Lung (tissue), 12 donors: ENCODE results near the gene CFAP74. TPM values are rescaled to one million over a fixed set of nuclear protein-coding genes. Genes with fewer than 3 reads are reported as not detected.

Source experiments
- ATAC-seq: fragments of 200-7000 bp; cut with Tn5 transposase; one replicate; pipeline ENCODE4 v1.9.1; 2020; ENCODE audit warnings: moderate number of reproducible peaks; ENCODE audit not compliant: insufficient read depth, low FRiP score
- DNase-seq, 3 donors: peaks; one replicate each; pipeline ENCODE4 v3.0.0-alpha.2; 2013 to 2017
- H3K27ac ChIP-seq, 2 donors: one replicate each; pipeline ENCODE4 v1.5.1; 2013; ENCODE audit warnings: mild to moderate bottlenecking in 2 of 2, moderate library complexity in 2 of 2, control low read depth in 1 of 2, inconsistent platforms in 1 of 2, low read depth in 1 of 2, low read length in 1 of 2
- H3K27me3 ChIP-seq, 3 donors: one replicate each; pipeline ENCODE4 v1.5.1; 2013; ENCODE audit warnings: low read length in 2 of 3; ENCODE audit not compliant: control insufficient read depth in 3 of 3, insufficient read depth in 3 of 3
- H3K36me3 ChIP-seq, 4 donors: one replicate each; pipeline ENCODE4 v1.5.1; 2013; ENCODE audit warnings: low read length in 4 of 4, mild to moderate bottlenecking in 1 of 4, moderate library complexity in 1 of 4; ENCODE audit not compliant: control insufficient read depth in 4 of 4, insufficient read depth in 4 of 4
- H3K4me1 ChIP-seq, 5 donors: one replicate each; pipeline ENCODE4 v1.5.1; 2013; ENCODE audit warnings: low read length in 5 of 5, mild to moderate bottlenecking in 2 of 5, moderate library complexity in 1 of 5; ENCODE audit not compliant: control insufficient read depth in 5 of 5, insufficient read depth in 5 of 5
- H3K4me3 ChIP-seq: one replicate; pipeline ENCODE4 v1.5.1; 2013; ENCODE audit warnings: mild to moderate bottlenecking, control low read depth, moderate library complexity
- H3K9ac ChIP-seq, 2 donors: one replicate each; pipeline ENCODE4 v1.5.1; 2013; ENCODE audit warnings: low read length in 2 of 2, control low read depth in 1 of 2; ENCODE audit not compliant: insufficient read depth in 1 of 2
- H3K9me3 ChIP-seq, 4 donors: one replicate each; pipeline ENCODE4 v1.5.1; 2013; ENCODE audit warnings: low read length in 3 of 4, mild to moderate bottlenecking in 1 of 4, moderate library complexity in 1 of 4; ENCODE audit not compliant: control insufficient read depth in 4 of 4, insufficient read depth in 3 of 4
- WGBS, 2 donors: extraction: QIAGEN DNeasy Blood & Tissue Kit; methylation state at CpG; one replicate each; pipeline ENCODE4 v1.1.7; 2013; 5-methylcytosine and 5-hydroxymethylcytosine counted together
- polyA plus RNA-seq, 2 donors: library from polyadenylated mRNA; stranded (reverse); fragments of 200-250 nt; gene quantifications; one replicate each; pipeline ENCODE4 v1.2.1, GENCODE V29; 2013
- total RNA-seq, 2 donors: library from RNA; depleted of rRNA in 1 of 2; stranded (reverse); fragments of >200 nt in 1 of 2; gene quantifications; one replicate each; pipeline ENCODE4 v1.2.1, GENCODE V29; 2014 to 2021
- TF ChIP-seq, protein P1 (sequence below): IDR thresholded peaks from 2 replicates; pipeline ENCODE4 v1.5.1; 2012; ENCODE audit warnings: mild to moderate bottlenecking; ENCODE audit errors: control extremely low read depth, extremely low read depth
- donor health status: control.
- donor health status: control.
- donor health status: Bipolar disorder and iron deficiency.
- donor health status: healthy.
- donor health status: DM: yes; HTN: yes; CAD: no.

Gene CFAP74
- total and polyA plus RNA-seq, 4 donors, result 3.1 to 20.8 (median 5.3) TPM

DNA sequence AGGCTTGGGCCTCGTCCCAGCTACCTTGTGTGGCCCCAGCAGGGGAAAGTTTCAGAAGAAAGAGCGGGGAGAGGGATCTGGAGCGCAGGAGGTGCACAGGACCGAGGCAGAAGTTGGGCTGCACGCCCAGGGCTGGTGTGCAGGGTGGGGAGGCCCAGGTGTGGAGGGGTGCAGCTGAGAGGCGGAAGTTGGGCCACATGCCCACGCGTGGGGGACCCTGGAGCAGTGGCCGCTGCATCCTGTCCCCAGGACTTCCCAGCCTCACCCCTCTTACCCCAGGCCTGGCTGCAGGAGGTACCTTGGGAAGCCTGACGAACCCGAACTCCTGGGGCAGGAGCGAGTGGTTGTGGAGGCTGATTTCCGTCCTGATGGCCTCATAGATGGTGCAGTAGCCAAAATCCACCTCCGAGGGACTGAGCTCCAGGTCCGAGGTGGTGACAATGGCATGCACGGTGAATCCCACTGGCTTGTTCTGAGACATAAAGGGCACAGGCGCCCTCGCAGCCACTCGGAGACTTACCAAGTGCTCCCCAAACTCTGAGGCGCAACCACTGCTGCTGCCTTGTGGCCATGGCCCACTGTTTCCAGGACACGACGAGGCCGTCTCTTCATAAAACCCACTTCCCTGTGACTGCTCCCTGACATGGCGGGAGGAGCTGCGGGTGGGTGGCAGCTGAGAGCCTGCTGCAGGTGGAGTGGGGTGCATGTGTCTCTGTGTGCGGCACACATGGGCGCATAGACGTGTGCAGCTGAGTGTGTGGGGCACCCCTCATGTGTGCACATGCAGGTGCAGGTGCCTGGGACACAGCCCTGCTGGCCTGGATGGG, 64.1 kb downstream of the CFAP74 start:
- TF ChIP-seq, protein P1, sequence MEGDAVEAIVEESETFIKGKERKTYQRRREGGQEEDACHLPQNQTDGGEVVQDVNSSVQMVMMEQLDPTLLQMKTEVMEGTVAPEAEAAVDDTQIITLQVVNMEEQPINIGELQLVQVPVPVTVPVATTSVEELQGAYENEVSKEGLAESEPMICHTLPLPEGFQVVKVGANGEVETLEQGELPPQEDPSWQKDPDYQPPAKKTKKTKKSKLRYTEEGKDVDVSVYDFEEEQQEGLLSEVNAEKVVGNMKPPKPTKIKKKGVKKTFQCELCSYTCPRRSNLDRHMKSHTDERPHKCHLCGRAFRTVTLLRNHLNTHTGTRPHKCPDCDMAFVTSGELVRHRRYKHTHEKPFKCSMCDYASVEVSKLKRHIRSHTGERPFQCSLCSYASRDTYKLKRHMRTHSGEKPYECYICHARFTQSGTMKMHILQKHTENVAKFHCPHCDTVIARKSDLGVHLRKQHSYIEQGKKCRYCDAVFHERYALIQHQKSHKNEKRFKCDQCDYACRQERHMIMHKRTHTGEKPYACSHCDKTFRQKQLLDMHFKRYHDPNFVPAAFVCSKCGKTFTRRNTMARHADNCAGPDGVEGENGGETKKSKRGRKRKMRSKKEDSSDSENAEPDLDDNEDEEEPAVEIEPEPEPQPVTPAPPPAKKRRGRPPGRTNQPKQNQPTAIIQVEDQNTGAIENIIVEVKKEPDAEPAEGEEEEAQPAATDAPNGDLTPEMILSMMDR, result no peak
- DNase-seq, result peak in 1 of 3 donors; percentile 7

DNA sequence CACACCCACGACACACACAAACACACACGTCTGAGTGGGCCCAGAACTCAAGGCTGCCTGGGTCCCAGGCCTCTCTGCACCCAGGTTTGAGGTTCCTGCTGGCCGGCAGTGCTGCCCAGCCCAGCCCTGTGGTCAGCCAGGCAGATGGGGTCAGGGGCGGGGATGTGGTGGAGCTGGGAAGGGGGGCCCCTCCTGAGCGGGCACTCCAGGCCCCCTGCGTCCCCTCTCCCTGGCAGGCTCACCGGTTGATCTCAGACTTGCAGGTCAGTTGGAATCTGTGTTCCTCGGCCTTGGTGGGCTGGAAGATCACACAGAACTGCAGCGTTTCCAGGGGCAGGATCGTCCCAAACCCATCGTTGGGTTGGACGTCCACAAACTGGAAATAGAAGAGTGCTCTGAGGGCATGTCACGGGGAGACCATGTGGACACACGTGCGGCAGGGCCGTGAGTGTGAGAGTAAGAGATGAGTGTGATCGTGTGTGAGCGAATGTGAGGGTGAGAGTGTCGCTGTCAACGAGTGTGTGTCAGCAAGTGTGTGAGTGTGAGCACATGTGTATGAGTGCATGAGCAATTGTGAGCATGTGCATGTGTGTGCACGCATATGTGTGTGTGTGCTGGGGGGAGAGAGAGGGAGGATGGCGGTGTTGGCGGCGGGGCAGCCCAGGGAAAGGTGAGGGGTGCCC, 64.8 kb downstream of the CFAP74 start:
- DNase-seq (peak in 1 of 3 donors; percentile 11), ATAC-seq (no peak)
- no peaks in the 10 kb centered on the region for H3K27me3 ChIP-seq

More for the DNA sequence above, 64.1 kb downstream of the CFAP74 start:
- Histone ChIP-seq H3K9ac (no peak overlapping the region), H3K27ac (no peak overlapping the region), H3K36me3 (no peaks in the 10 kb centered on the region), H3K4me1 (peaks cover 0 to 6% (median 0%) of the 10 kb centered on the region in 5 donors), H3K27me3 (no peaks in the 10 kb centered on the region), H3K9me3 (no peaks in the 10 kb centered on the region), H3K4me3 (no peak overlapping the region)
- 89 to 92% methylated on average over 28 of the region's 28 CpGs for WGBS, 2 donors
- ATAC-seq, result no peak

DNA sequence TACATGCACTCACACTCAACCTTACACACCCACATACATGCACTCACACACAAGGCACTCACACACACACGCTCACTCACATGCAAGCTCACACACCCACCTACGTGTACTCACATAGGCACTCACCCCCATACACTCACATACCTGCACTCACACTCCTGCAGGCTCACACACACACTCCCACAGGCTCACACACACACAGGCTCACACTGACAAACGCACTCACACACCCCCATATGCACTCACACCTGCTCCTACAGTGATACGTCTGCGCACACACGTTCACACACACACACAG, 65.4 kb downstream of the CFAP74 start:
- 74 to 76% methylated on average over 6 of the region's 6 CpGs for WGBS, 2 donors
- Histone ChIP-seq H3K9ac (no peak overlapping the region), H3K9me3 (no peaks in the 10 kb centered on the region), H3K27ac (no peak overlapping the region), H3K4me3 (no peak overlapping the region), H3K4me1 (no peaks in the 10 kb centered on the region), H3K36me3 (no peaks in the 10 kb centered on the region), H3K27me3 (no peaks in the 10 kb centered on the region)
- ATAC-seq, result no peak
- DNase-seq, result no peak
- TF ChIP-seq, protein P1, result no peak

More for the DNA sequence above, 64.8 kb downstream of the CFAP74 start:
- TF ChIP-seq, protein P1, result no peak
- 85 to 91% methylated on average over 24 of the region's 24 CpGs for WGBS, 2 donors
- H3K27ac ChIP-seq, result no peak overlapping the region
- H3K36me3 ChIP-seq, result no peaks in the 10 kb centered on the region
- no peak overlapping the region for H3K4me3 ChIP-seq
- H3K4me1 ChIP-seq, result peaks cover 0 to 2% (median 0%) of the 10 kb centered on the region in 5 donors
- H3K9ac ChIP-seq, result no peak overlapping the region
- no peaks in the 10 kb centered on the region for H3K9me3 ChIP-seq
